HG03439 (cell line): ENCODE measurements around the gene M1AP.
"Not testable (repeated sequence)": the region's sequence is repeated elsewhere in the genome, so short reads cannot be mapped to it uniquely, and the experiment has no call there.

ENCODE experiments used
- ATAC-seq: cut with Tn5 transposase; IDR thresholded peaks from one replicate; pipeline ENCODE4 v1.9.1; 2021; ENCODE audit warnings: mild to moderate bottlenecking, moderate library complexity; ENCODE audit not compliant: unreplicated experiment

The M1AP gene

GRCh38 chr2:74653985-74654882 is 6.1 kb upstream of the M1AP start, which contains the start of gene SEMA4F:
Gene SEMA4F (plus strand): TSS chr2:74654247. CDS start chr2:74654377, 130 bp downstream.
- ATAC-seq: peak; percentile 100

DNA sequence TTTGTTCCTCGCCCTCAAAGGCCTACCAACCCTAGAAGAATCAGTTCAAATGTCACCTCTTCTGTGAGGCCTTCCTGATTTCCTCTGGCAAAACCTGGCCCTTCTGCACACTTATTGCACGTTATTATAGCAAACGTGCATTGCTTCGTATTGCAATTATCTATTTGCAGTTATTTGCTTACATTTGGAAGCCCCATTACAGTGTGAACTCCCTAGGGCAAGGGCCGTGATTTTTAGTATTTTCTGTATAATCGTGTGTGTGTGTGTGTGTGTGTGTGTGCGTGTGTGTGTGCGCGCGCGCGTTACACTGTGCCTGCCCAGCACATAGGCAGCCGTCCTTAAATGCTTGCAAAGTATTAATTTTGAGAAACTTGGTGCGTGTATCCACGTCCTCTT is 5.5 kb upstream of the M1AP start:
- peak; percentile 23 for ATAC-seq

- no peak for ATAC-seq
Observed at GRCh38 chr2:74646834-74647482, 1.2 kb downstream of the M1AP start.

DNA sequence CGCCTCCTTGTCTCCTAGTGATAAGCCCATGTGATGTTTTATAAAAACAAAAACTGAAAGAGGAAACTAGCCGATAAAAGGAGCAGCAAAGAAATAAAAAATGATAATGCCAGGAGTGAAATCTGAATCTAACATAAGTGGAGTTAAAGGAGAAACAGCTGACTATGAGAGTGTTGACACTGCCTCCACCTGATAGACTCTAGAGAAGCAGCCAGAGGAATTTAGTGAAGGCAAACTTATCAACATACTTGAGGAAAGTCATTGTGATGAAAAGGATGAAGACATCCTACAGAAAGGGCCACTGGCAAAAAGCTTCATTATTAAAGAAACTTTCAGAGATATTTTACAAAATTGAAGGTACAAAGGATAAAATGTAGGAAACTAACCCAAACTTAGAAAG is 1.9 kb downstream of the M1AP start:
- no peak for ATAC-seq

DNA sequence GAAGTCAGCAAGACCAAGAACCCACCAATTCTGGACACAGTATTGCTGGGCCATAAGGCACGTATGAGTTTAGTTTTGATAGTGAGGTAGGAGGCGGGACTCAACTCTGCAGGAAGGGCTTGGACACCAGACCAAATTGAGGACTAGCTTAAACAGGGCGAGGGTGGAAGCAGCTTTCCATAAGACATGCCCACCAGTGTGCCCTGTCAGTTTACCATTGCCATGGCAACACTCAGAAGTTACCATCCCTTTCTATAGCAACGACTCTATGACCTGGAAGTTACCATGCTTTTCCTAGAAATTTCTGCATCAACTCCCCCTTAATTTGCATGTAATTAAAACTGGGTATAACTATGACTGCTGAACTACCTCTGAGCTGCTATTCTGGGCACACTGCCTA is 2.8 kb downstream of the M1AP start:
- ATAC-seq: no peak

- no peak for ATAC-seq
Observed at GRCh38 chr2:74639550-74639949, 8.6 kb downstream of the M1AP start.

- no peak for ATAC-seq
Observed at GRCh38 chr2:74632939-74633312, 15.2 kb downstream of the M1AP start.

DNA sequence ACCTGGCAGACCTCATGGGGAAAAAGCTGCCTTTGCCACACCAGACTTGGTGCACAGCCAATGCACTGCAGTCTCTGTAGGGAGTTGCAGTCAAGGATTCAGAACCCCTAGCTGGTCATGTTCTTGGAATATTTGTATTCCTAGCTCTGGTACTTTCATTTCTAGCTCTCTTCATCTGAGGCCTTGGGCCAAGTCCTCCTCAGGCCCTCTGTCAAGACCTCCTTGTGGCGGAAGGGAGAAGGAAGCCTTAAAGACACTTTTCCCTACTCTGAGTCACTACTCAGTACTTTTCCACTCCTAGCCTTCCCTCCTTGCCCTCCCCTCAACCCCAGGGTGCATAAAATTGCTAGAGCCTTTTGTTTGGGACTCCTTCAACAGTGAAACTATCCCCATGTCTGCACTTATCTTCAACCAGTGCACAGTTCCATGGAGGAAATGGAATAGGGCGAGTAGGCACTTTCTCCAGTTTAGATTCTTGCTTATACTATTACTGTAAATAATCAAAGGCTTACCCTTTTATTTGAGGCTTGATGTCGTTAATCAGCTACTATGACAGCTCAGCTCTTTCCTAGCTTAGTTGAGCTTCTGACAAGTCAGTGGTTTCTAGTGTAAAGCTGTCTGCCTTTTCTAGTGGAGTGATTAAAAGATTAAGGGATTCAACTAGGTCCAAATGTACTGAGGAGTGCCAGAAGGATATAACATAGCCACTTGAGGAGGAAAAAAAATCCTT is 15.8 kb downstream of the M1AP start:
- no peak for ATAC-seq

DNA sequence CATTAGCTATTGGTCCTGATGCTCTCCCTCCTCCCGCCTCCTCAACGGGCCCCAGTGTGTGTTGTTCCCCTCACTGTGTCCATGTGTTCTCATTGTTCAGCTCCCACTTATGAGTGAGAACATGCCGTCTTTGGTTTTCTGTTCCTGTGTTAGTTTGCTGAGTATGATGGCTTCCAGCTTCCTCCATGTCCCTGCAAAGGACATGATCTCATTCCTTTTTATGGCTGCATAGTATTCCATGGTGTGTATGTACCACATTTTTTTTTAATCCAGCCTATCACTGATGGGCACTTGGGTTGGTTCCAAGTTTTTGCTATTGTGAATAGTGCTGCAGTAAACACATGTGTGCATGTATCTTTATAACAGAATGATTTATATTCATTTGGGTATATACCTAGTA is 17.7 kb downstream of the M1AP start:
- ATAC-seq: not testable (repeated sequence)

DNA sequence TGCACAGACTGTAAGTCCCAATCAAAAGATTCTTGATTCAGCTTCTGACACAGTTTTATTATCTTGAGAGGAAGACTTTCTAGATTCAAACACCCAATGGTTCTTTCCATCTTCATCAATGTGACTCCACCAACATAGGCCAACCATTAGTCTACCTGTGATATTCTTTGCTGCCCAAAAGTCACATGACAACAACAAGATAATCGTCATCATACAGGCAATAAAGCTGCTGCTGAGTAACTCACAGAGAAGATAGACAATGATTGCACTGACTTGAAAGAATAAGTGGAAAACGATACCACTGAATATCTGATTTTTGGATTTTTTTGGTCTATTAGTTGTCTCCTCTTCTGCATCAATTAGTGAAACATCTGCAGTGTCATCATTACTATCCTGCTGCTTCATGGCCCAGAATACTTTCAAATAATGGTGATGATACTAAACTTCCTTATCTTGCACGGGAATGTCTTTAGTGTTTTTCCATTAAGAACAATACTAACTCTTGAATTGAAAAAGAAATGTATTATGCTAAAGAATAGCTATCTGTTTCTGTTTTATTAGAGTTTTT is 19.5 kb downstream of the M1AP start:
- no peak for ATAC-seq

GRCh38 chr2:74625658-74626425 is 22.3 kb downstream of the M1AP start:
- no peak for ATAC-seq

DNA sequence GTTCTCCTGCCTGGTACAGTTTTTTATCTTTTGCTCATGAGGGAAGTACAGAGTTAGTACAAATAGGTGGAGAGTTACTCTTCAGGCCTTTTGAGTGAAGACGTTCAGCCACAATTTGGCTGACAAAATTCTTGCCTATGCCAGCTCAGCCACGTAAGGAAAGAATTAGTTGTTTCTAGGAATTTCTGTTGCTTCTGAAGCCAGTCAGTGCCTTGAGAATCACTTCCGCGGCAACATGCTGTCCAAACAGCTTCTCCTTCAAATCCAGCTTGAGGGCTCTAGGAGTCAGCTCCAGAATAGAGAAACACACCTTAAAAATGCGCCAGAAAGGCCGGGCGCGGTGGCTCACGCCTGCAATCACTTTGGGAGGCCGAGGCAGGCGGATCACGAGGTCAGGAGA is 27.5 kb downstream of the M1AP start:
- ATAC-seq: no peak

- no peak for ATAC-seq
Observed at GRCh38 chr2:74619651-74620297, 28.4 kb downstream of the M1AP start.

GRCh38 chr2:74618410-74619083 is 29.6 kb downstream of the M1AP start:
- ATAC-seq: no peak

GRCh38 chr2:74617122-74617521 is 31.0 kb downstream of the M1AP start:
- ATAC-seq: no peak

DNA sequence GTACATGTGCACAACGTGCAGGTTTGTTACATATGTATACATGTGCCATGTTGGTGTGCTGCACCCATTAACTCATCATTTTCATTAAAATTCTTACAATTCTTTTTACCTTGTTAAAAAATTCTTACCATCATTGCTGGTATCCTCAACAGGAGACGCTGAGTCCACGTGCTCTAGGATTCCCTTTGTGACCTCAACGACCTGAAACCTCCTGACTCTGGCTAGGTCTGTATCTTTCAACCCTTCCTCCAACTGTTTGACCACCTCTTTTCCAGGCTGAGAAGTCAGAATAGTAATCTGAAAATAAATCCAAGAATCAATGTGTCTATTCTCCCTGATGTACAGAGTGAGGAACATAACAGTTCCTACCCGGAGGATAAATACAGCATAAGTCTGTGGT is 41.2 kb downstream of the M1AP start:
- no peak for ATAC-seq

DNA sequence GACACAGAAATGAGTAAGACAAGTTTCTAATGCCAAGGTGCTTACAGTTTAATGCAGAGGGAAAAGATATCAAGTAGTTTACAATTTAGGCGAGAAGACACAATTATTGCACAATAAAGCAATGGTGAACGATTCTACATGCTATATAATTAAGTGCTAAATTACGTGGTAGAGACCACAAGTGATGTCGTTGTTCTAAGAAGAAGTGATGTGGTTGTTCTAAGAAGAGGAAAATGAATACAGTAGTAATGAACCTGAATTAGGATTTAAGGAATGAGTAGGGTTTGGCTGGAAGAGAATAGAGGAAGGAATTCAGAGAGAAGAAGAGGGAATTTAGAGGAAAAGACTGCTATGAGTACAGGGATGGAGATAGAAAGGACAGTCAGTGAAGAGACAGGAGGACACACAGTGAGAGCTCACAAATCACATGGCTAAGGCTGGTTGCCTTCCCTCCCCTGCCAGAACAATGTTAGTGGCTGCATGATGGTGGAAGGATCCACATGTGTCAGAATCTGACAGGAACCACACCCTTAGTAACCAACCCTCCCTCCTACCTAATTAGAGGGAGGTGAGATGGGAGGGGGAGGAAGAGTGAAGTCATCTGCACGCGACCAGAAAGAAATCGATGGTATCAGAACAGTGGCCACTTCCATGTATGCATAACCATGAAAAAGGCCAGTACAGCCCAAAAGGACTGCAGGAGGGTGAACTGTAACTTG is 44.7 kb downstream of the M1AP start:
- no peak for ATAC-seq

GRCh38 chr2:74602586-74603281 is 45.4 kb downstream of the M1AP start:
- ATAC-seq: no peak
